ENCODE data around the gene GGTA1. TPM values are rescaled to one million over a fixed set of nuclear protein-coding genes. Genes with fewer than 3 reads are reported as not detected.

GGTA1 gene
- polyA plus RNA-seq, 1 of the 3 experiments (the other 2 are of a cell fraction), result 0.03 TPM

GRCh38 chr9:121450241-121450640 lies 49.4 kb downstream of the GGTA1 start:
- no peak overlapping the region for H2AFZ ChIP-seq (ENCODE audit: low read depth)
- no peaks in the 10 kb centered on the region for H3K9me2 ChIP-seq
- H3K4me3 ChIP-seq (ENCODE audit: low read depth in 2 of 2, low read length in 1 of 2), result no peak overlapping the region
- no peaks in the 10 kb centered on the region; a peak in 2 of 4 replicates for H3K4me1 ChIP-seq (ENCODE audit: control insufficient read depth in 1 of 2, insufficient read depth in 2 of 2, low read depth in 1 of 2, low read length in 1 of 2)
- TF ChIP-seq TCF12 (IDR thresholded peaks at IDR 0.05) (no peak), TEAD4 (IDR thresholded peaks at IDR 0.05; ENCODE audit: borderline replicate concordance, insufficient read depth) (no peak), PBX3 (IDR thresholded peaks at IDR 0.05) (no peak), CTCF (IDR thresholded peaks at IDR 0.05) (no peak), USF2 (IDR thresholded peaks at IDR 0.05; ENCODE audit: borderline replicate concordance, low read depth, low read length) (no peak), JUND (IDR thresholded peaks at IDR 0.05) (no peak), EP300 (IDR thresholded peaks at IDR 0.05; ENCODE audit: borderline replicate concordance in 1 of 2, low read depth in 1 of 2, low read length in 1 of 2) (no peak), ELF1 (IDR thresholded peaks at IDR 0.05) (no peak)
- POLR2A ChIA-PET, result no interaction called here
- H3K36me3 ChIP-seq (replicated peaks in 1 of 2; ENCODE audit: control insufficient read depth in 1 of 2, insufficient read depth in 2 of 2, low read length in 1 of 2), result no peaks in the 10 kb centered on the region
- no peak for DNase-seq
- H3K9me3 ChIP-seq, result no peaks in the 10 kb centered on the region
- no peaks in the 10 kb centered on the region for H4K20me1 ChIP-seq (ENCODE audit: insufficient read depth)
- H3K27me3 ChIP-seq (ENCODE audit: insufficient read depth), result no peaks in the 10 kb centered on the region
- no peak overlapping the region for H3K27ac ChIP-seq (ENCODE audit: low read depth in 2 of 2, low read length in 1 of 2)
- H3K9ac ChIP-seq, result no peak overlapping the region
- CTCF ChIA-PET, result interaction anchor here (0.9 to 1.7 kb wide), 4 partner anchors 12 to 245 kb away, joined by 3 to 10 read pairs (median 4); no protein-coding TSS in a partner anchor
- H3K4me2 ChIP-seq, result no peak overlapping the region
- no peaks in the 10 kb centered on the region for H3F3A ChIP-seq (replicated peaks; ENCODE audit: insufficient read depth)
- no peaks in the 10 kb centered on the region for H3K79me2 ChIP-seq (ENCODE audit: insufficient read depth)
- 25% methylated on average over 3 of the region's 3 CpGs for WGBS (ENCODE audit: low lambda C conversion rate)

- no peaks in the 10 kb centered on the region for H3F3A ChIP-seq (replicated peaks; ENCODE audit: insufficient read depth)
- H3K9me2 ChIP-seq, result no peaks in the 10 kb centered on the region
- no peak overlapping the region for H3K4me3 ChIP-seq (ENCODE audit: low read depth in 2 of 2, low read length in 1 of 2)
- no peaks in the 10 kb centered on the region; the same call in 1 of the 2 replicates for H3K27me3 ChIP-seq (ENCODE audit: insufficient read depth)
- WGBS (ENCODE audit: low lambda C conversion rate), result 54% methylated on average over 2 of the region's 2 CpGs
- CTCF ChIA-PET, result no interaction called here
- no peak overlapping the region for H3K4me2 ChIP-seq
- DNase-seq, result no peak
- no peaks in the 10 kb centered on the region for H3K9me3 ChIP-seq
- H2AFZ ChIP-seq (ENCODE audit: low read depth), result no peak overlapping the region
- H3K9ac ChIP-seq, result no peak overlapping the region
- H3K27ac ChIP-seq (ENCODE audit: low read depth in 2 of 2, low read length in 1 of 2), result no peak overlapping the region
- POLR2A ChIA-PET, result no interaction called here
- no peak for TF ChIP-seq CTCF (IDR thresholded peaks at IDR 0.05)
- no peak for TF ChIP-seq ELF1 (IDR thresholded peaks at IDR 0.05)
- no peak for TF ChIP-seq TCF12 (IDR thresholded peaks at IDR 0.05)
- no peak for TF ChIP-seq USF2 (IDR thresholded peaks at IDR 0.05; ENCODE audit: borderline replicate concordance, low read depth, low read length)
- no peak for TF ChIP-seq RAD21 (IDR thresholded peaks at IDR 0.05; ENCODE audit: low read length)
- no peak for TF ChIP-seq ZBTB33 (IDR thresholded peaks at IDR 0.05; ENCODE audit: borderline replicate concordance, low read depth)
- H3K79me2 ChIP-seq (ENCODE audit: insufficient read depth), result no peaks in the 10 kb centered on the region
- H4K20me1 ChIP-seq (ENCODE audit: insufficient read depth), result no peaks in the 10 kb centered on the region
- H3K4me1 ChIP-seq (ENCODE audit: control insufficient read depth in 1 of 2, insufficient read depth in 2 of 2, low read depth in 1 of 2, low read length in 1 of 2), result no peaks in the 10 kb centered on the region; a peak in 2 of 4 replicates
- no peaks in the 10 kb centered on the region for H3K36me3 ChIP-seq (replicated peaks in 1 of 2; ENCODE audit: control insufficient read depth in 1 of 2, insufficient read depth in 2 of 2, low read length in 1 of 2)
Measured at GRCh38 chr9:121449786-121450185, 49.9 kb downstream of the GGTA1 start.

All from SK-N-SH (cell line).